D721Med (cell line): Measurements from ENCODE around the gene STK11IP.
"Not testable (repeated sequence)": the region's sequence is repeated elsewhere in the genome, so short reads cannot be mapped to it uniquely, and the experiment has no call there.

Experiments
- DNase-seq: peaks from one replicate; pipeline ENCODE4 v3.0.0; 2011; ENCODE audit warnings: low spot score; ENCODE audit not compliant: insufficient read length
- FAIRE-seq: peaks from 2 replicates; lab custom pipeline; 2011; peaks lifted over from hg19 to GRCh38; lab: Jason Lieb, UNC
- CTCF ChIP-seq: IDR thresholded peaks from 2 replicates; pipeline ENCODE4 v1.5.1; 2012; ENCODE audit warnings: mild to moderate bottlenecking, control low read depth; ENCODE audit not compliant: insufficient read depth; ENCODE audit errors: missing control alignments

The STK11IP gene

GRCh38 chr2:219648963-219649362 lies 51.3 kb downstream of the STK11IP start:
- DNase-seq (no peak), FAIRE-seq (no peak)
- TF ChIP-seq CTCF = no peak

GRCh38 chr2:219650426-219651248 lies 53.0 kb downstream of the STK11IP start:
- no peak for FAIRE-seq
- DNase-seq = no peak
- TF ChIP-seq CTCF = no peak

- DNase-seq, FAIRE-seq: not testable (repeated sequence)
Observed at GRCh38 chr2:219651656-219652055, 54.0 kb downstream of the STK11IP start.

- FAIRE-seq = no peak
- DNase-seq = no peak
Observed at GRCh38 chr2:219656526-219656925, 58.9 kb downstream of the STK11IP start.

GRCh38 chr2:219658196-219658846 lies 60.7 kb downstream of the STK11IP start:
- no peak for TF ChIP-seq CTCF
- DNase-seq (no peak), FAIRE-seq (no peak)

More at GRCh38 chr2:219656526-219656925, 58.9 kb downstream of the STK11IP start:
- TF ChIP-seq CTCF = no peak

- TF ChIP-seq CTCF = no peak
- DNase-seq (no peak), FAIRE-seq (no peak)
Observed at GRCh38 chr2:219658874-219659273, 61.2 kb downstream of the STK11IP start.

- no peak for TF ChIP-seq CTCF
- DNase-seq (no peak), FAIRE-seq (no peak)
Observed at GRCh38 chr2:219661197-219661954, 63.7 kb downstream of the STK11IP start.
